GM21360 (cell line): Measurements from ENCODE around the gene IL10RA.
"Not testable (repeated sequence)": the region's sequence is repeated elsewhere in the genome, so short reads cannot be mapped to it uniquely, and the experiment has no call there.

Source experiments
- ATAC-seq: cut with Tn5 transposase; IDR thresholded peaks from one replicate; pipeline ENCODE4 v1.9.1; 2021; ENCODE audit warnings: mild to moderate bottlenecking, moderate library complexity; ENCODE audit not compliant: unreplicated experiment

IL10RA gene

GRCh38 chr11:118005224-118006152, 19.3 kb downstream of the IL10RA start:
- no peak for ATAC-seq

- ATAC-seq, result no peak
Measured at GRCh38 chr11:118006153-118006534, 19.9 kb downstream of the IL10RA start.

GRCh38 chr11:118007040-118007439, 20.8 kb downstream of the IL10RA start:
- no peak for ATAC-seq

GRCh38 chr11:118007563-118008270, 21.5 kb downstream of the IL10RA start:
- ATAC-seq, result not testable (repeated sequence)

GRCh38 chr11:118008271-118008911, 22.2 kb downstream of the IL10RA start:
- ATAC-seq, result no peak

- no peak for ATAC-seq
Measured at GRCh38 chr11:118009864-118010737, 23.9 kb downstream of the IL10RA start.

GRCh38 chr11:118010738-118011461, 24.7 kb downstream of the IL10RA start:
- ATAC-seq, result peak; percentile 82

GRCh38 chr11:118012083-118012669, 26.0 kb downstream of the IL10RA start:
- ATAC-seq, result no peak

- ATAC-seq, result no peak
Measured at GRCh38 chr11:118014022-118014421, 27.8 kb downstream of the IL10RA start.

- ATAC-seq, result no peak
Measured at GRCh38 chr11:118015385-118015841, 29.2 kb downstream of the IL10RA start.

GRCh38 chr11:118016104-118016503, 29.9 kb downstream of the IL10RA start:
- no peak for ATAC-seq

- no peak for ATAC-seq
Measured at GRCh38 chr11:118017111-118017510, 30.9 kb downstream of the IL10RA start.

- ATAC-seq, result no peak
Measured at GRCh38 chr11:118017631-118018315, 31.6 kb downstream of the IL10RA start.

- ATAC-seq, result no peak
Measured at GRCh38 chr11:118018401-118018800, 32.2 kb downstream of the IL10RA start.

- no peak for ATAC-seq
Measured at GRCh38 chr11:118021146-118021545, 35.0 kb downstream of the IL10RA start.

- no peak for ATAC-seq
Measured at GRCh38 chr11:118027694-118028093, 41.5 kb downstream of the IL10RA start.

- ATAC-seq, result no peak
Measured at GRCh38 chr11:118028626-118029025, 42.4 kb downstream of the IL10RA start.

- ATAC-seq, result no peak
Measured at GRCh38 chr11:118033443-118033842, 47.2 kb downstream of the IL10RA start.

- no peak for ATAC-seq
Measured at GRCh38 chr11:118042141-118042540, 55.9 kb downstream of the IL10RA start.
